GM23248 (cell line): ENCODE measurements around the gene TIAM2. TPM values are rescaled to one million over a fixed set of nuclear protein-coding genes. Genes with fewer than 3 reads are reported as not detected.

Experiments
- DNase-seq: peaks from one replicate; pipeline ENCODE4 v3.0.0-alpha.2; 2015
- H2AFZ ChIP-seq: fragments of 200-600 bp; sonication (generic); 2 replicates; pipeline ENCODE4 v1.6.1; 2016; ENCODE audit warnings: antibody characterized with exemption
- H3F3A ChIP-seq: fragments of 200-600 bp; sonication (generic); 2 replicates; pipeline ENCODE4 v1.6.1; 2016; ENCODE audit warnings: mild to moderate bottlenecking, antibody characterized with exemption, mixed run types; ENCODE audit not compliant: insufficient read depth
- H3K27ac ChIP-seq: fragments of 200-600 bp; sonication (generic); 2 replicates; pipeline ENCODE4 v1.5.1; 2016; ENCODE audit warnings: mild to moderate bottlenecking
- H3K27me3 ChIP-seq: fragments of 200-600 bp; sonication (generic); replicated peaks from 2 replicates; pipeline ENCODE4 v1.6.1; 2016; ENCODE audit warnings: mild to moderate bottlenecking; ENCODE audit not compliant: insufficient read depth
- H3K36me3 ChIP-seq: fragments of 200-600 bp; sonication (generic); 2 replicates; pipeline ENCODE4 v1.6.1; 2016; ENCODE audit warnings: low read depth, mild to moderate bottlenecking
- H3K4me1 ChIP-seq: fragments of 200-600 bp; sonication (generic); 2 replicates; pipeline ENCODE4 v1.6.1; 2016; ENCODE audit warnings: mild to moderate bottlenecking; ENCODE audit not compliant: insufficient read depth
- H3K4me2 ChIP-seq: fragments of 200-600 bp; sonication (generic); one replicate; pipeline ENCODE4 v1.6.1; 2016; ENCODE audit warnings: mild to moderate bottlenecking; ENCODE audit not compliant: unreplicated experiment
- H3K4me3 ChIP-seq: fragments of 200-600 bp; sonication (generic); 2 replicates; pipeline ENCODE4 v1.5.1; 2016; ENCODE audit warnings: mild to moderate bottlenecking
- H3K79me2 ChIP-seq: fragments of 200-600 bp; sonication (generic); 2 replicates; pipeline ENCODE4 v1.6.1; 2016; ENCODE audit warnings: mild to moderate bottlenecking; ENCODE audit not compliant: insufficient read depth
- H3K9ac ChIP-seq: fragments of 200-600 bp; sonication (generic); 2 replicates; pipeline ENCODE4 v1.6.1; 2016; ENCODE audit warnings: mild to moderate bottlenecking
- H3K9me2 ChIP-seq: fragments of 200-600 bp; sonication (generic); 2 replicates; pipeline ENCODE4 v1.6.1; 2016; ENCODE audit warnings: mixed run types, mild to moderate bottlenecking, moderate library complexity; ENCODE audit not compliant: insufficient read depth
- H3K9me3 ChIP-seq: fragments of 200-600 bp; sonication (generic); one replicate; pipeline ENCODE4 v1.6.1; 2017; ENCODE audit warnings: low read depth
- H4K20me1 ChIP-seq: fragments of 200-600 bp; sonication (generic); 2 replicates; pipeline ENCODE4 v1.6.0; 2016; ENCODE audit not compliant: insufficient read depth
- EZH2 ChIP-seq: fragments of 200-600 bp; sonication (generic); IDR thresholded peaks from 2 replicates; pipeline ENCODE4 v1.6.1; 2018; ENCODE audit warnings: antibody characterized with exemption, mild to moderate bottlenecking; ENCODE audit not compliant: insufficient read depth, poor library complexity, severe bottlenecking
- EZH2phosphoT487 ChIP-seq: fragments of 200-600 bp; sonication (generic); IDR thresholded peaks from 2 replicates; pipeline ENCODE4 v1.6.1; 2018; ENCODE audit warnings: antibody characterized with exemption, moderate library complexity, mild to moderate bottlenecking, low read depth; ENCODE audit not compliant: insufficient read depth
- WGBS, 2 experiments: methylation state at CpG; one replicate each; pipeline ENCODE4 v1.1.6; 2015 to 2017; ENCODE audit warnings: low lambda C conversion rate in 2 of 2, low coverage in 1 of 2; ENCODE audit errors: missing lambda C conversion rate in 2 of 2; 5-methylcytosine and 5-hydroxymethylcytosine counted together
- in situ Hi-C: fragments of 300-500 bp; cut with MboI; formaldehyde crosslinking; loops from 2 replicates; pipeline ENCODE4 v1.15.0; 2020
- polyA plus RNA-seq: library from polyadenylated mRNA; unstranded; fragments of >200 nt; fragmentation: Nextera tagmentation; extraction: Ambion mirVana; gene quantifications from 2 replicates; pipeline ENCODE4 v1.2.1, GENCODE V29; 2016
- total RNA-seq: library from RNA; depleted of rRNA; stranded (reverse); fragments of >200 nt; shearing (Covaris generic); gene quantifications from 2 replicates; pipeline ENCODE4 v1.2.3, GENCODE V29; 2014

The TIAM2 gene
- total and polyA plus RNA-seq, 2 experiments from 2014 or later = 2.4 to 2.6 TPM

DNA sequence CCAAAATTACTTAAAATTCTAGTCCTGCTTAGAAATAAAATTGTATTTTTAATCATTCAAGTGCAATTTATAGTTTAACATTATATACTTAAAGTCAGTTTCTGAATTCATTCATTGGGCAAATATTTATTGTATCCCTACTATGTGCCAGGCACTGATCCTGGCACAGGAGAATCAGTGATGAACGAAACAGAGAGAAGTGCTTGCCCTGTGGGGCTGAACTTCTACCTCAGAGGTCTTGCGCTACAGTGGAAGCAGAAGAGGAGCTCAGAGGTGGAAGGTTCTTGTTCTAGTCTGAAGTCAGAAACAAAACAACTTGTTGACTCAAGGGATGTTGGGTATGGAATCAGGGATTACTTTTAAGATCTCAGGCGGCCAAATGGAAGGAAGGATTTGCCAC, 274.6 kb downstream of the TIAM2 start:
- no peak overlapping the region for H3K4me2 ChIP-seq
- no peaks in the 10 kb centered on the region for H4K20me1 ChIP-seq
- no peak overlapping the region for H2AFZ ChIP-seq
- peaks cover 29% of the 10 kb centered on the region for H3K4me1 ChIP-seq
- H3K9ac ChIP-seq = no peak overlapping the region
- H3F3A ChIP-seq = peaks cover 6% of the 10 kb centered on the region; the same call in 1 of the 2 replicates
- WGBS, 2 experiments = 95 to 100% methylated on average over 3 of the region's 3 CpGs
- H3K79me2 ChIP-seq = no peaks in the 10 kb centered on the region
- no peak overlapping the region for H3K27ac ChIP-seq
- H3K27me3 ChIP-seq = no peaks in the 10 kb centered on the region
- no peak overlapping the region for H3K4me3 ChIP-seq
- TF ChIP-seq EZH2 = no peak
- TF ChIP-seq EZH2phosphoT487 = no peak
- no peak for DNase-seq
- in situ Hi-C loops = no loop called here
- no peaks in the 10 kb centered on the region for H3K9me2 ChIP-seq
- H3K36me3 ChIP-seq = no peaks in the 10 kb centered on the region
- no peaks in the 10 kb centered on the region for H3K9me3 ChIP-seq

- TF ChIP-seq EZH2 = no peak
- no peak for TF ChIP-seq EZH2phosphoT487
- H2AFZ ChIP-seq = no peak overlapping the region
- peaks cover 24% of the 10 kb centered on the region for H3K4me1 ChIP-seq
- no peak overlapping the region for H3K27ac ChIP-seq
- in situ Hi-C loops = no loop called here
- H3K9ac ChIP-seq = no peak overlapping the region
- no peaks in the 10 kb centered on the region for H3K9me2 ChIP-seq
- DNase-seq = no peak
- H3K36me3 ChIP-seq = no peaks in the 10 kb centered on the region
- H4K20me1 ChIP-seq = no peaks in the 10 kb centered on the region
- H3F3A ChIP-seq = peaks cover 6% of the 10 kb centered on the region; the same call in 1 of the 2 replicates
- H3K79me2 ChIP-seq = no peaks in the 10 kb centered on the region
- H3K9me3 ChIP-seq = no peaks in the 10 kb centered on the region
- H3K4me3 ChIP-seq = no peak overlapping the region
- WGBS, 2 experiments = 95 to 97% methylated on average over 7 of the region's 7 CpGs
- no peak overlapping the region for H3K4me2 ChIP-seq
- no peaks in the 10 kb centered on the region for H3K27me3 ChIP-seq
Observed at GRCh38 chr6:155270561-155271091, 275.5 kb downstream of the TIAM2 start.

- Histone ChIP-seq H3K27ac (no peak overlapping the region), H3K9me3 (no peaks in the 10 kb centered on the region), H3K79me2 (no peaks in the 10 kb centered on the region), H3K4me1 (peaks cover 30% of the 10 kb centered on the region), H3K9ac (no peak overlapping the region), H4K20me1 (no peaks in the 10 kb centered on the region), H3F3A (peaks cover 6% of the 10 kb centered on the region), H3K27me3 (no peaks in the 10 kb centered on the region), H3K4me2 (no peak overlapping the region), H3K4me3 (no peak overlapping the region), H2AFZ (no peak overlapping the region), H3K36me3 (no peaks in the 10 kb centered on the region), H3K9me2 (no peaks in the 10 kb centered on the region)
- TF ChIP-seq EZH2phosphoT487 = no peak
- TF ChIP-seq EZH2 = no peak
- in situ Hi-C loops = no loop called here
- DNase-seq = no peak
Observed at GRCh38 chr6:155271145-155271544, 276.0 kb downstream of the TIAM2 start.

GRCh38 chr6:155272353-155273232, 277.5 kb downstream of the TIAM2 start:
- H3K27ac ChIP-seq = peak overlapping the region; percentile 9; the same call in 1 of the 2 replicates
- DNase-seq = peak; percentile 34
- no peaks in the 10 kb centered on the region for H3K27me3 ChIP-seq
- H3K4me3 ChIP-seq = no peak overlapping the region
- H3K9me3 ChIP-seq = no peaks in the 10 kb centered on the region
- no peaks in the 10 kb centered on the region for H4K20me1 ChIP-seq
- H3K36me3 ChIP-seq = no peaks in the 10 kb centered on the region
- H3K79me2 ChIP-seq = no peaks in the 10 kb centered on the region
- peaks cover 32% of the 10 kb centered on the region for H3K4me1 ChIP-seq
- in situ Hi-C loops = no loop called here
- peaks cover 13% of the 10 kb centered on the region for H3F3A ChIP-seq
- TF ChIP-seq EZH2 (no peak), EZH2phosphoT487 (no peak)
- H3K9me2 ChIP-seq = no peaks in the 10 kb centered on the region
- no peak overlapping the region for H3K9ac ChIP-seq
- H3K4me2 ChIP-seq = peak overlapping the region; percentile 43
- WGBS, 2 experiments = 59 to 60% methylated on average over 8 of the region's 8 CpGs
- no peak overlapping the region for H2AFZ ChIP-seq
